HEK293 (cell line): ENCODE results near the gene PTGIS.

Source experiments
- MEIS1 ChIP-seq: sonication (generic); formaldehyde crosslinking; IDR thresholded peaks from 2 replicates; pipeline ENCODE4 v1.8.1; 2022; ENCODE audit warnings: missing genetic modification reagents, mild to moderate bottlenecking, borderline replicate concordance
- TF ChIP-seq, protein P1 (sequence below): fragments of 450-650 bp; formaldehyde crosslinking; IDR thresholded peaks from 2 replicates; pipeline ENCODE4 v1.5.1; 2016; ENCODE audit warnings: missing biosample characterization, missing genetic modification characterization

DNA sequence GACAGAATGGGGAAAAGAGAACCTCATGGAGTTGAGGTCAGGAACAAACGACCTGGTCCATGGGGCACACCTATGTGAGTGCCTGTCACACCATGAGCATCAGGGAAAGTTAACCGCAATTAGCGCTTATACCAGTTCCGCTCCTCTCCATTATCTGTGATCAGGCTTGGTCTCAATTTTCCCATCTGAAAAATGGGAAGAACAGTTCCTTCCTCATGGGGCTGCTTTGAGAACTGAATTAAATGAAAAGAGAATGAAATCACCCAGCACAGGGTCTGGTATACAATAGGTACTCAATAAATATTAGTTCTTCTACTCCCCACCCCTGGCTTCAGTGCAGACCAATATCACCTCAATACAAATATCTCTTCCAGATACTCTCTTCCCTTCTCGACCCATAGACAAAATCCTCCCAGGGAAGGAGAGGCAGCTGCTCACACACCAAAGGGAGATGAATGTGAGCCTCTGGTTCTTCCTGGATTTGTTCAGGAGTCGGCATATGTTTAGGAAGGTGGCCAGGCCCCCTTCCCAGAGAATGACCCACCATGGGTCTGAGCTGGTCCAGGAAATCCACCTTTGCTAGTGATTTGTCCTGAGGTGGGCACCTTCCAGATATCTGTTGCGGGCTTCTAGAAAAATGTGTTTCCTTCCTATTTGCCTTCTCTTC lies 2.4 kb upstream of the PTGIS start:
- TF ChIP-seq, protein P1, sequence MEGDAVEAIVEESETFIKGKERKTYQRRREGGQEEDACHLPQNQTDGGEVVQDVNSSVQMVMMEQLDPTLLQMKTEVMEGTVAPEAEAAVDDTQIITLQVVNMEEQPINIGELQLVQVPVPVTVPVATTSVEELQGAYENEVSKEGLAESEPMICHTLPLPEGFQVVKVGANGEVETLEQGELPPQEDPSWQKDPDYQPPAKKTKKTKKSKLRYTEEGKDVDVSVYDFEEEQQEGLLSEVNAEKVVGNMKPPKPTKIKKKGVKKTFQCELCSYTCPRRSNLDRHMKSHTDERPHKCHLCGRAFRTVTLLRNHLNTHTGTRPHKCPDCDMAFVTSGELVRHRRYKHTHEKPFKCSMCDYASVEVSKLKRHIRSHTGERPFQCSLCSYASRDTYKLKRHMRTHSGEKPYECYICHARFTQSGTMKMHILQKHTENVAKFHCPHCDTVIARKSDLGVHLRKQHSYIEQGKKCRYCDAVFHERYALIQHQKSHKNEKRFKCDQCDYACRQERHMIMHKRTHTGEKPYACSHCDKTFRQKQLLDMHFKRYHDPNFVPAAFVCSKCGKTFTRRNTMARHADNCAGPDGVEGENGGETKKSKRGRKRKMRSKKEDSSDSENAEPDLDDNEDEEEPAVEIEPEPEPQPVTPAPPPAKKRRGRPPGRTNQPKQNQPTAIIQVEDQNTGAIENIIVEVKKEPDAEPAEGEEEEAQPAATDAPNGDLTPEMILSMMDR (tag by site-specific recombination): no peak
- TF ChIP-seq MEIS1 (CRISPR knock-in tag): no peak
